GM19395 (cell line): ENCODE results near the gene CDH22.

ENCODE experiments used
- ATAC-seq: cut with Tn5 transposase; IDR thresholded peaks from one replicate; pipeline ENCODE4 v1.9.1; 2021; ENCODE audit warnings: mild to moderate bottlenecking, moderate library complexity; ENCODE audit not compliant: unreplicated experiment

CDH22 gene

GRCh38 chr20:46152824-46153586 is 155.3 kb downstream of the CDH22 start:
- no peak for ATAC-seq

GRCh38 chr20:46151936-46152335 is 156.4 kb downstream of the CDH22 start:
- no peak for ATAC-seq

- no peak for ATAC-seq
These were observed 157.4 kb downstream of the CDH22 start for GRCh38 chr20:46150943-46151342.

GRCh38 chr20:46148313-46149208 is 159.7 kb downstream of the CDH22 start:
- ATAC-seq: no peak

GRCh38 chr20:46145713-46146112 is 162.6 kb downstream of the CDH22 start:
- no peak for ATAC-seq

- no peak for ATAC-seq
These were observed 163.8 kb downstream of the CDH22 start for GRCh38 chr20:46144432-46145025.

- no peak for ATAC-seq
These were observed 166.2 kb downstream of the CDH22 start for GRCh38 chr20:46142124-46142523.

- ATAC-seq: no peak
These were observed 168.3 kb downstream of the CDH22 start for GRCh38 chr20:46139908-46140482.

GRCh38 chr20:46139266-46139889 is 168.9 kb downstream of the CDH22 start:
- ATAC-seq: no peak

GRCh38 chr20:46137816-46138215 is 170.5 kb downstream of the CDH22 start:
- no peak for ATAC-seq

GRCh38 chr20:46135856-46136633 is 172.3 kb downstream of the CDH22 start:
- ATAC-seq: no peak

- no peak for ATAC-seq
These were observed 173.6 kb downstream of the CDH22 start for GRCh38 chr20:46134716-46135115.

GRCh38 chr20:46133886-46134654 is 174.2 kb downstream of the CDH22 start:
- ATAC-seq: no peak

- ATAC-seq: no peak
These were observed 175.6 kb downstream of the CDH22 start for GRCh38 chr20:46132705-46133120.

GRCh38 chr20:46131396-46131795 is 176.9 kb downstream of the CDH22 start:
- ATAC-seq: no peak

- ATAC-seq: no peak
These were observed 177.8 kb downstream of the CDH22 start for GRCh38 chr20:46130534-46130933.

GRCh38 chr20:46129955-46130481 is 178.3 kb downstream of the CDH22 start:
- no peak for ATAC-seq

GRCh38 chr20:46128310-46129151 is 179.8 kb downstream of the CDH22 start:
- ATAC-seq: no peak
